Stimulated activated CD8-positive, alpha-beta memory T cell treated with anti-CD3 and anti-CD28 coated beads, Interleukin-7, amount 100 ng/mL, for 48 hours (primary cell): ENCODE results near the gene ABCA13.

Experiments
- DNase-seq, 2 donors: peaks; one replicate each; pipeline ENCODE4 v3.0.0-alpha.2; 2020; ENCODE audit warnings: low read depth in 1 of 2; ENCODE audit errors: extremely low read depth in 1 of 2

The ABCA13 gene

DNA sequence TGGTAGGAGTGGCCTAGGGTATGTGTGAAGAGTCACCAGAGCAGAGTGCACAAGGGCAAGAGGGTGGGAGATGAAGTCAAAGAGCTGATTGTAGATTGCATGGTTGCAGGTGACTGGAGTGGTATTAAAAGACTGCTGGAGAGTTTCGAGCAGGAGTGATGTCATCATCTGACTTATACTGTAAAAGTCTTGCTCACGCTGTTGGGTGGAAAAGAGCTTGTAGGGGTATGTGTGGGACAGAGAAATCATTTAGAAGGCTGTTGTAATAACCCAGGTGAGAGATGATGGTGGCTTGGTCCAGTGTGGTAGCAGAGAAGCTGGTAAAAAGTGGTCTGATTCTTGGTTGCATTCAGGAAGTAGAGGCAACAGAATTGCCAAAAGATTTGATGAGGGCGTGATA lies 184.1 kb downstream of the ABCA13 start:
- no peak for DNase-seq

DNA sequence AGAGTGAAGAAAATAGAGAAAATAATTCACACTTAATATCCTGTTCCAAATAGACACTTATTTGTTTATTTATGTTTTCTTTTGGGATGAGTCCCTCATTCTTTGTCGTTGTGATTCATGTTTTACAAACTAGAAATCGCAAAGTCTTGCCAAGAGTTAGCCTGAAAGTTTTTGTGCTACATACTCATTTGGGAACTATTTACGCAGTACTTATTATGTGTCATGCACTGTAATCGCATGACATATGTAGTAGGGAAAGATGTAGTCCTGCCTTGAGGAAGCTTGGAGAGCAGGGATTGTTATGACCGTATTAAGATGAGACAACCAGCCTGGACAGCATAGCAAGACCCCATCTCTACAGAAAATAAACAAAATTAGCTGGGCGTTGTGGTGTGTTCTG lies 189.3 kb downstream of the ABCA13 start:
- no peak for DNase-seq

DNA sequence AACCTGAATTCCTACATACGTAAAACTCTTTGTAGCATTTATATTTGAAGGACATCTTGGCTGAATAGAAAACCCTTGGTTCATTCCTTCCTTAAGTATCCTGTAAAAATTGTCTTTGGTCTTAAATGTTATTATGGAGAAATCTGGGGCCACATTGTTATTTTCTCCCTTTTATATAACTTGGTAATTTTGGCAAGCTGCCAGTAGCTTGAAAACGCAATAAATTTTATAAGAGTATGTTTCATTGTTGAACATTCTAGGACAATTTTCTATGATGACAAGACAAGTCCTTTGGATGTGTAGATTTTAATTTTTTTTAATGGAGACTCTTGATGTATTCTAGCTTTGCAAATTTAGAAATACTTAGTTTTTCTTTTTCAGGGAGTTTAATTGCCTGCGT lies 191.9 kb downstream of the ABCA13 start:
- DNase-seq, result no peak

DNA sequence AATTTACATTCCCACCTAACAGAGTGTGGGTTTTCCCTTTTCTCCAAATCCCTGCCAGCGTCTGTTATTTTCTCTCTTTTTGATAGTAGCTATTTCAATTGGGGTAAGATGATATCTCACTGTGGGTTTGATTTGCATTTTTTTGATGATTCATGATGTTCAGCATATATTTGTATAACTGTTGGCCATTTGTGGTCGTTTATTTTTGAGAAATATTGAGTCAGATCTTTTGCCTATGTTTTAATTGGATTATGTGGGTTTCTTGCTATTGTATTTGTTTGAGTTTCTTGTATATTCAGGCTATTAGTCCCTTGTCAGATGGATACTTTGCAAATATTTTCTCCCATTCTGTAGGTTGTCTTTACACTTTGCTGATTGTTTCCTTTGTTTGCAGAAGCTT lies 193.8 kb downstream of the ABCA13 start:
- no peak for DNase-seq

DNA sequence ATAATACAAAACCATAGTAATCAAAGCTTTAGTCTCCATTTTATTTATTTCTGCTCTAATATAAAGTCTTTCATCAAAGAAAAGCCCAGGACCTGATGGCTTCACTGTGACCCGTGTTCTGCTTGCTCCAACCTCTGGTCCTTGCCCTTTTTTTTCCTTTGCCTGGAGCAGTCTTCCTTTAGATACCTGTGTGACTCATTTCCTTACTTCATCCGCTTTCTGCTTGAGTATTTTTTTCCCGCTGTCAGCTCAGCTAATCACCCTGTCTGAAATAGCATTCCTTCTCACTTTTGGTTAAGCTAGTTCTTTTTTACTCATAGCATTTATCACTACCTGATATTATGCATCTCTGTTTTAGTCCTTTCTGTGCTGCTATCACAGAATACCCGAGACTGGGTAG lies 194.8 kb downstream of the ABCA13 start:
- no peak for DNase-seq

DNA sequence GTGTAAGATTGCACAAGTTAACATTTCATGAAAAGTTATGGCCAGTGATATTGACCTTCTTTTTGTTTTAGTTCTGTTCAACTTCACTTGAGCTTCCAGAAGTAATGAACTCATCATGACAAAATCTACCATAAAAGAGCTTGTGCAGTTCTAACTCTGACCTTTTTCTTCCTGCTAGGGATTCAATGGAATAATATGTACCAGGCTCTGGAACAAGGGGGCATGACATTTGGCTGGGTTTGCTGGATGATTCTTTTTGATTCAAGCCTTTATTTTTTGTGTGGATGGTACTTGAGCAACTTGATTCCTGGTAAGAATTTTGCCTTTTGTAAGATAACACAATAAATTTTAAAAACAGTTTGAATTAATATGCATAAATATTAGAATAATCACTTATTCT lies 205.0 kb downstream of the ABCA13 start:
- no peak for DNase-seq

DNA sequence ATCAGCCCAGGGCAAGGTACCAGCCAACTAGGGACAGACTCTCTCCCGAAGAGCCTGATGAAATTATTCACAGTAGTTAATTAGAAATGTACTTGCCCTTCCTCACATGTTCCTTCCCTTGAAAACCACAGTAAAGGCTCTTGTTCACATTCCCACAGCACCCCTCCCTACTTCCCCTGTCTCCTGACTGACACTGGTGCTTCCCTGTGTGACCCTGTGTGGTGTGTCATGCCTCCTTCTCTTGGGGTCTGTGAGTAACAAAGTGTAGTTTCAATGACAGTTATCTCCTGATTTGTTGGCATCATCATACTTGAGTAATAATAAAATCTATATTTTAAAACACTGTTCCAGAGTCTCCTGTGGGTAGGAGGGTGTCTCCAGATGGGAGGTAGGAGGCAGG lies 209.7 kb downstream of the ABCA13 start:
- DNase-seq, result no peak

DNA sequence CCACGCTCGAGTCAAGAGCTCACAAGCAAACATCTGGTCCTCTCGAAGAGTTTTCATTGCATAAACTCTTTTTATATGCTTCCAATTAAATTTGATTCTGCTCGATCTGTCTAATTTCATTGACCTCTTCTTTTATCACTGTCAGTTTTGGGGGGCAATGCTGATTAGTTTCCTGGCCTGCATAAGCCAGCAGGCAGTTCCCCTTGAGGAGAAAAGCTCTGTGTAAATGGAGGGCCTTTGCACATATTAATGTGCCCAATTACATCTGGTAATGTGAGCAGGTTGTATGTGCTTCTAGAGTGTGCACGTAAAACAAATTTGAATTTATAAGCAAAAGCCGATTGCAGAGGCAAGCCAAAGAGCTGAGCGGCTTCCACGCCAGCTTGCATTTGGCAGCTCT lies 210.3 kb downstream of the ABCA13 start:
- DNase-seq, result no peak

DNA sequence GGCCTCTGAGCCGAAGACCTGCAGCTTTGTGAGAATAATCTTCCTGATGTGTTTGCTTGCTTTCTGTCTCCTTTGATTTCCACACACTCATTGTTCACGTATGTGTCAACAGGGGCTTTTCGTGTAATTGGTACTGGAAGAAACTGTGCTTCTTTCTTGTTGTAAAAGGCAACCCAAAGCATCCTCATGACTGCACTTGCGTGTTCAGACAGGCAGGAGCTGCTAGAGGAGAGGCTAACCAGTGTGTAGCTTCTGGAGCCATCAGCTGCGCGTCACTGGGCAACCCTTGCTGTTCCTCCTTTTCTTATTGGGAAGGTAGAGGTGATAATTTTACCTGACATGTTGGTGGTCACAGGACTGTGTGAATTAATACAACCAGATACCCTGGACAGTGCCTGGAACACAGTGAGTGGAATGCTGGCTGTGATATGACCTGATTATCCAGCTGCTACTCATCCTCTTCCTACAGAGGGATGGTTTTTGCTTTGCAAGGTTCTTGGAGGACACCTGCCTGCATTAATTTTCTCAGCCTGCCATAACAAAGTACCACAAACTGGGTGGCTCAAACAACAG lies 213.0 kb downstream of the ABCA13 start:
- no peak for DNase-seq

DNA sequence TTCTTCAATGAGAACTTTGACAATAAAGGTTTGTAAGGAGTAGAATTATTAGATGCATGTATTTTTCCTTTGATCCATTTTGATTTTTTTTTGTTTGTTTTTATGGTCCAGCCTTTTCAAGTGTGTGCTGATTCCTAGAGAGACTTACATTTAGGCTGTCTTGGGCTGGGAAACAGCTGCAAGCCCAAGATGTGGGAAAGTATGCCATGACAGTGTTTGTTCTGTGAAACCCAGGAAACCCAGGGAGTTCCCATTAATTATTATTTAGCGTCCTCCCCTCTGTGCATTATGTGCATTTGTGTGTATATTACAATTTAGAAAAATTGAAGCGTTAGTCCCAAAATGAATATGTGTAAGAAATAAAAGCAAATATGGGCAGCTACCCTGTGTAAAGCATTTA lies 216.7 kb downstream of the ABCA13 start:
- no peak for DNase-seq

DNA sequence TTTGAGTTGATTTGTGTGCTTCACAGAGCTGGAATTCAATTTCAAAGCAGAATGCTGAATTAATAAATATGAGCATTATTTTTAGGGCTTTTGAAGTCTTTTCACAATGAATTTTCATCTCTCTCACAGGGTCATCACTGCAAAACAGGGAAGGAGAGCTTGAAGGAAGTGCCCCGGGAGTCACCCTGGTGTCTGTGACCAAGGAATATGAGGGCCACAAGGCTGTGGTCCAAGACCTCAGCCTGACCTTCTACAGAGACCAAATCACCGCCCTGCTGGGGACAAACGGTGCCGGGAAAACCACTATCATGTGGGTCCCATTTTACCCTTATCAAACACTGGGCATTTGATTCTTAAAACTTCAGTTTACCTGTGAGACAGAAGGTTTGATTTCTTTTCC lies 217.7 kb downstream of the ABCA13 start:
- DNase-seq, result no peak

DNA sequence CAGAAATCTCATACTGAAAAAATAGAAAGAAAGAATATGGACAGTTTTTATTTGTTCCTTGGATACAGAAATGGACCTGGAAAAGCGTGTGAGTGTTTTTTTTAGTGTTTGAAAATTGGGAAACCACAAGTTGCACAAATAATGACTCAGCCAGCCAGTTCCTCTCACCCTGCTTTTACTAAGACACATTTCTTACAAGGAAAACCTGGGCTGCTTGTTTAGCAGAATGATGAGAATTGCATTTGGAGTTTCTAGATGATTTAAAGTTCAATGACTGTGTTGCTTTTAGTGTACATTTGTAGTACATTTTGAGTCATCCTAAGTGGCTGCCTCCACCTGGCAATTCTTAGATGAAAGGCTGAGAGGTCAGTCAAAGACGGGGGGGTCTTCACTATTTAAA lies 218.7 kb downstream of the ABCA13 start:
- DNase-seq, result no peak

DNA sequence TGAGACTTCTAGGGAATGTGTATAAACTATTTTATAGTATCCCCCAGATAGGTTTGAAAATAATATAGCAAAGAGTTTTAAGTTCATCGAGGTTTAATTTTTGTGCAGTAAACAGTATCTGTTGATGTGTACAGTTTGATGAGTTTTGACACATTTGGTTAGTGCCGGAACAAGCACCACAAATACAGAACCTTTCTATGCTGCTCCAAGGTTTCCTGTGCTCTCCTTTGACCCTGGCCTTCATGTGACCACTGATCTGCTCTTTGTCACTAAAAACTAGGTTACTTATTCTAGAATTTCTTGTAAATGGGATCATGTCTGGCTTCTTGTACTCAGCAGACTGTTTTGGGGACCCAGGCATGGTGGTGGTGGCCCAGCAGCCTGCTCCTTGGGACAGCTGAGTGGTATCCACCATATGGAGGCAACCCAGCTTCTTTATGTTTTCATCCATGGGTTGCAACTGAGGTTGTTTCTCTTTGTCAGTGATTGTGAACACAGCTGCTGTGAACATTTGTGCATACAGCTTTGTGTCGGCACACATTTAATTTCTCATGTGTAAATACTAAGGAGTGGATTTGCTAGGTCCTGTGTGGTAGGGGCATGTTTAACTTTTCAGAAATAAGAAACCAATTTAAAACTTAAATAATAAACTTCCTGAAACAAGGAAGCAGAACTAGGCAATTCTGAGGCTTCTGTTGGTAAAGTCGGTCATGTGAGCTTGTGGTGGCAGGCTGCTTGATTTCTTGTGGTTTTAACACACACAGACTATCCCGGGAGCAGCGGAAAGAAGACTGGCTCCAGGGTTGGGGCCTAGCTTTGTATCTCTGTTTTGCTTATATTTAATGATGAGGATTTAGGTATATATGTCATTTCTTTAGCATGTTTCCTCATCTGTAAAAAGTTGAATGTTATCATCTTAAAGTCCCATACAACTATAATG lies 219.4 kb downstream of the ABCA13 start:
- DNase-seq, result no peak

DNA sequence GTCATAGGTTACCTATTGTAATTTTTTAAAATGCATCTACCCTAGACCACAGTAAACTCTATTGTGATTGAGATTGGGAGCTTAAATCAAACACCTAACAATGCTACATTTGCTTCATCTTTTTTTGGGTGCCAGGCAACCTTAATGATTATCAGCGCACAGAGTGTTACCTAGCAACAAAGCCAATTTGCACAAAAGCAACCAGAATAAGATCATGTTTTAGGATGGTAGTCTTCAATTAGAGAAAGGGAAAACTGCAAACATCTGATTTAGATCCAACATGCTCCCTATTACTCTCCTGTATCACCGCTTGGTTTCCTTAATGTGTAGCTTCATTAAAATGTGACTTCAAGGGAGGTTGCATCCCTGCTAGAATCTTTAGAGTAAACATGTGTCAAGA lies 226.9 kb downstream of the ABCA13 start:
- DNase-seq, result no peak

DNA sequence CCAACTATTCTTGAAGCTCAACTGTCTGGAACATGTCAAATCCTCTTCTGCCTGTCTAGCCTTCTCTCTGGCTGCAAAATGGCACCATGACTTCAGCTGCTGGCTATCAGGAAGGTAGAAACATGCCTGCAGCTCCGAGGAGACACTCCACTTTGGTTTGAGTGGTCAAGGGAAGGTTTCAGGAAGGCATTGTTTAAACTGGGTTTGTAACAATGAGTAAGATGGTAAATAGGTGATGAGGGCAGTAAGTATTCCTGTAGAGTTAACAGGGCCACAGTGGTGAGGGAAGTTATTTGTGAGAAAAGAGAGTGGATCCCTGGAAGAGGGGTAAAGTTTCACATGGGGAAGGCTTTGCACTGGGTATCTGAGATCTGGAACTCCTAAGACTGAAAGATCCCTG lies 231.5 kb downstream of the ABCA13 start:
- no peak for DNase-seq

DNA sequence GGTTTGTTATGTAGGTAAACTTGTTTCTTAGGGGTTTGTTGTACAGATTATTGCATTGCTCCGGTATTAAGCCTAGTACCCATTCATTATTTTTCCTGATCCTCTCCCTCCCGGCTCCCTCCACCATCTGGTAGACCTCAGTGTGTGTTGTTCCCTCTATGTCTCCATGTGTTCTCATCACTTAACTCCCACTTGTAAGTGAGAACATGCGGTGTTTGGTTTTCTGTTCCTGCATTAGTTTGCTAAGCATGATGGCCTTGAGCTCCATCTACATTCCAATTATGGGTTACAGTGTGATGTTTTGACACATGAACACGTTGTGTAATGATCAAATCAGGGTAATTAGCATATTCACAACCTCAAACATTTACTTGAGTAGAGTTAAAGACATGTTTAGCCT lies 237.5 kb downstream of the ABCA13 start:
- no peak for DNase-seq

DNA sequence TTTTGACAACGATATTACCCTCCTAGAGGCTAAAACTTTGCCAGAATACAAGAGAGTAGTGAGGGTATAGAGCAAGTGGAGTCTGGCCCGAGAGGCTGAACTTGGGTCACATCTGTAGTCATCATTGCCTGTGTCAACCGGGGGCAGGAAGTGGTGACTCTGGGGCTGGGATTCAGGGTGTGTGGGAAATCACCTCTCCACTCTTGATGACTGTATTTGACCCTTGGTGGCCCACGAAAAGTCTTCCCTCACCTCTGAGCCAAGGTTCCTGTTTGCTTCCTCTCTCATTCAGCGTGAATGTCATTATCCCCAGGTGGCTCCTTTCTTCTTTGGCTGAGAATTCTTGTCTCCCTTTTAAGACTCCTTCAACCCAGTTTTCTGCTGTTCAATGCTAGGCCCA lies 240.4 kb downstream of the ABCA13 start:
- DNase-seq, result no peak

DNA sequence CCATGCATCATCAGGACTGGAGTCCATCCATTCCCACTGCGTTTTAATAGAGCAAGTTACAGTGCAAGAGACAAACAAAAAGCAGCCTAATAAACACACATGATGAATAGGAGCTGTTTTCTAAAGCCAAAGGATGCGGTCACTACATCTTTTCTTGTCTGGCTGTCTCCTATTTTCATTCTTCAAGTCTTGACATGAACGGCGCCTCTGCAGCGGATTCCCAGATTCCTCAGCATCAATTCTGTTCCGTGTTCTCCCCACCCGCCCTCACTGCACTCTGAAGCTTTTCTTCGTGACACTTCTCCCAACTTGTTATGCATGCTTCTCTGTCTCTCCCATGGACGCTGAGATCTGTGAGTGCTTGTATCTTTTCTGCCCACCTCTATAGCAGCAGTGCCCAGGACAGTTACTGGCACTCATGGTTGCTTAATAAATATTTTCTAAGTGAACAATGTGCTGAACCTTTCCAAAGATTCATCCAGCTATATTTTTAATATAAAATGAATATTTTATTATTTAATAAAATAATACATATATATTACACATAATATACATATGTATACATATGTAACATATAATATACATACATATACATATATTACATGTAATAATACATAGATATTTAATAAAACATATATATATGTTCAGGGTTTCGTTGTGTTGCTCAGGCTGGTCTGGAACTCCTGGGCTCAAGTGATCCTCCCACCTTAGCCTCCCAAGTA lies 242.9 kb downstream of the ABCA13 start:
- no peak for DNase-seq

DNA sequence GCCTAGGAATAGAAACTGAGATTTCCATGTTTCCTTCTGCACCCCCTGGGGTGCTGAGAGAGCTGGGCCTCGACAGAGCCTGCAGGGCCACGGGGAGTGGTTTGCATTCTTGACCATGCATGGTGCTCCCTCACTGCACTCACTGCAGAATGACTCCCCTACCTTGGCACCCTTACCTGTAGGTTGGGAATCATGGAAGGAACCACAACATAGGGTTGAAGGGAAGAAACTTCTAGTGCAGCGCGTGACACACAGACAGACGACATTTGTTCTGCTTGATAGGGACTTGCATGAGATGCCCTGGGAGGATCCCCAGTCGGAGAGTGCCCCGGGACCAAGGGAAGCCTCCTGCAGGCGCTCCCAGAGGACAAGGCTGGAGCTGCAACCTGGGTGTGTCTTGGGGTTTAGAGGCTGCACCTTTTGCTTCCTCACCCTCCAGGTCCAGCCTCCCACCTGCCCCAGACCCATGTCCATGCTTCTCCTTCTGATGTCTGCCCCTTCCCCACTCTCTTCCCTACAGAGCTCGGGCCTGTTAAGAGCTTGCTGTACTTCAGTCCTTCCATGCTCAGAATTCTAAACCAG lies 245.2 kb downstream of the ABCA13 start:
- no peak for DNase-seq

DNA sequence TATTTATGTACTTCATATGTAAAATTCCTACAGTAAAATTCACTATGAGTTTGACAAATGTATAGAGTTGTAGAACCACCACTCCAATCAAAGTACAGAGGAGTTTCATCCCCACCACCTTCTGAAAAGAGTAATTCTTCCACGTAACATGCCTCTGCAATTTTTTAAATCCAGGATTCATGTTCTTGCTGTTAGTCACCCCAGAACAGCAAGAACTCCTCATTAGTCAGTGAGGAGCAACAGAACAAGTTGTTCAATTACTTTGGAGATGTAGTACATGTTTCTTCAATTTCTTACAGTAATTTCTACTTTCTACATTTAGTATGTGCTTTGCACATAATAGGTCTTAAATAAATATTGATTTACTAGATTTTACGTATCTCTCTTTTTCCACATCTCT lies 248.1 kb downstream of the ABCA13 start:
- DNase-seq, result no peak

DNA sequence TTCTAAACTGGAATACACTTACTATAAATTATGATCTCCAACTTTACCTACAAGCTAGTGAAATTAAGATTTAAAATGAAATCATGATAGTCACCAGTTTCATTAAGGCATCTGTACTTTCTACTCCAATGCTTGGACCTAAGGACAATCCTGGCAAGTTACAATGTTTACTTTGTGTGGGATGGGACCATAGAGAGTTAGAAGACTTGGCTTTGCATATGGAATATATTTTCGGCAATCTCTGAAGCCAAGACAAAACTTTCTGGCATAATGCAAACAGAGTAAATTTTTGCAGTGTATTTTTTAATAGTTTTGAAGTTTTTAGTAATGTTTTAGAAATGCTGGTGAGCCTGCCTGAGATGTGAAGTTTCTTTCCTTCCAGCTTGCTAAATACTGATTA lies 248.9 kb downstream of the ABCA13 start:
- DNase-seq, result no peak

DNA sequence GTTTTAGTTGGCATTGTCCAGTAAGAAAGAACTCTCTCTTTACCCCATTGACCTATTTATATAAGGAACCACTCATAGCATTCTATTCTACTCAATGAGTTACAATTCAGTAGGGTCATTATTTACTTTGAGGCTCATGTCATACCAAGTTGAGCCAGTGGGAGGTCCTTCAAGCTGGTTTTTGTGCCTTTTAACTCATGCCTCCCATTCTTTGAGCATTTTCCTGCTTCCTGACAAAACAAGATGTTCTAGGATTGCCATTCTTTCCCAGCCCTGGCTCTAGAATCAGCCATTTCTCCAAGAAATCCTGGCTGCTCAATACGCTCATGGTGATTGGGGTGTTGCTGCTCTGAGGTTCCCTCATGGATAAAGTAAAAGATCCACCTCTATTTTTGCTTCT lies 250.1 kb downstream of the ABCA13 start:
- DNase-seq, result no peak
